GM12865 (cell line): ENCODE measurements around the gene ITPR2.
"Not testable (repeated sequence)": the region's sequence is repeated elsewhere in the genome, so short reads cannot be mapped to it uniquely, and the experiment has no call there.

Experiments used
- DNase-seq: peaks from one replicate; pipeline ENCODE4 v3.0.0; 2010; ENCODE audit warnings: low read depth
- H3K4me3 ChIP-seq: 2 replicates; pipeline ENCODE4 v1.5.1; 2011; ENCODE audit warnings: mild to moderate bottlenecking, low read depth, low read length, control low read depth
- CTCF ChIP-seq: IDR thresholded peaks from 2 replicates; pipeline ENCODE4 v1.5.1; 2011; ENCODE audit warnings: low read length, control low read depth, low read depth, inconsistent platforms; ENCODE audit not compliant: insufficient read depth; ENCODE audit errors: missing control alignments

ITPR2 gene

GRCh38 chr12:26688344-26688904, 144.6 kb downstream of the ITPR2 start:
- no peak for DNase-seq
- TF ChIP-seq CTCF, result no peak
- H3K4me3 ChIP-seq, result no peak overlapping the region

- no peak overlapping the region for H3K4me3 ChIP-seq
- TF ChIP-seq CTCF, result no peak
- DNase-seq, result no peak
These were observed 146.6 kb downstream of the ITPR2 start for GRCh38 chr12:26686408-26686807.

- no peak for TF ChIP-seq CTCF
- no peak overlapping the region for H3K4me3 ChIP-seq
- DNase-seq, result no peak
These were observed 148.9 kb downstream of the ITPR2 start for GRCh38 chr12:26684101-26684500.

- no peak for DNase-seq
- no peak for TF ChIP-seq CTCF
- H3K4me3 ChIP-seq, result no peak overlapping the region
These were observed 149.6 kb downstream of the ITPR2 start for GRCh38 chr12:26683443-26683842.

GRCh38 chr12:26680727-26681455, 152.1 kb downstream of the ITPR2 start:
- no peak overlapping the region for H3K4me3 ChIP-seq
- no peak for TF ChIP-seq CTCF
- no peak for DNase-seq

GRCh38 chr12:26678697-26679660, 154.0 kb downstream of the ITPR2 start:
- no peak for DNase-seq
- TF ChIP-seq CTCF, result no peak
- no peak overlapping the region for H3K4me3 ChIP-seq

GRCh38 chr12:26671487-26671886, 161.5 kb downstream of the ITPR2 start:
- not testable (repeated sequence) for DNase-seq, H3K4me3 ChIP-seq
